Endometrial microvascular endothelial cells (primary cell): Measurements from ENCODE around the gene DDX24. TPM values are rescaled to one million over a fixed set of nuclear protein-coding genes. Genes with fewer than 3 reads are reported as not detected.

Source experiments
- in situ Hi-C: cut with HindIII; loops from 2 replicates; pipeline ENCODE4 v1.10.0; 2017; ENCODE audit warnings: low sequenced_read_pairs, low pct_unique_long_range_greater_than_20kb; ENCODE audit errors: inconsistent ontology term
- total RNA-seq: library from RNA; depleted of rRNA; stranded (reverse); fragments of >200 nt; gene quantifications from one replicate; pipeline ENCODE4 v1.2.3, GENCODE V29; 2015; ENCODE audit errors: inconsistent ontology term

Gene DDX24
- total RNA-seq, 1 donor from 2014 or later = 110 TPM

DNA sequence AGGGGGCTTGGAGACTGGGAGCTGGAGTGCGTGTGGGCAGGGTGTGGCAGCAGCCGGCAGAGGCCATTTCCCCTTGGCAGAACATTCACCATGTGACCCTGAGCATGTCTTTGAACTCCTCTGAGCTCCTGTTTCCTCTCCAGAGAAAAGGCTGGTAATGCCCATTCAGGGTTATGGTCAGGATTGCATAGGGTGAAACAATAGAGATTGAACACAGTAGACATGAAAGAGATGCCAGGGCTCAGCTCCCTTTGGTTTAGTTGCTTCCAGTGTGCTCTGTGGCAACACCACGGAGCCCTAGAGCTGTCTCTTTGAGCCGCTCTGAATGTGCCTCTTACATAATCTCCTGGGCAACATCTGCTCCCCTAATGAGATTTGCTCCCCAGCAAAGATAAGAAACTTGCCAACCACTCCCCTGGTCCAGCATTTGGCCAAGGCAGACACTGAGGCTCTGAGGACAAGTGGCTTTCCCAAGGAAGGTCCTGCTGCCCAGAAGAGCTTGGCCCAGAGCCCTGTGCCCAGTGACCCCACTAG is 34.1 kb upstream of the DDX24 start:
- in situ Hi-C loops = no loop called here

DNA sequence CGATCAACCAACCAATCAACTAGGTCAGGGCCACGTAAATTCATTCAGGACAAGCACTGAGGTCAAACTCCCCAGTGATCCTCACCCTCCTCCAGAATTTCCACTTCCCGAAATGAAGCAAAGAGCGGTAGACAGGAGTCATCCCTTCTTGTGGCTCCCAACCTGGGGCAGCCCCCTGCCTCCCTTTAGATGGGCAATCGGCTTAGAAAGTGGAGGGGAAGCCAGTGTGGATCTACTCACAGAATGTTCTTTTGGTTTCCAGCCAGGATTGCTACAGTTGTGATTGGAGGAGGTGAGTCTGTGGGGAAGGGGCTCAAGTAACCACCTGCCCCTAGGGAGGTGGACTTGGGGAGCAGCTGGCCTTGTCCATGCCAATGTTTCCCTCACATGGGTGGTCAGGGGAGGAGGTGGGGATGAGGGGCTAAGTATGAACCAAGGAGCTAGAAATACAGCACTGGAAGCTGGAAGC is 33.6 kb upstream of the DDX24 start:
- in situ Hi-C loops = no loop called here

DNA sequence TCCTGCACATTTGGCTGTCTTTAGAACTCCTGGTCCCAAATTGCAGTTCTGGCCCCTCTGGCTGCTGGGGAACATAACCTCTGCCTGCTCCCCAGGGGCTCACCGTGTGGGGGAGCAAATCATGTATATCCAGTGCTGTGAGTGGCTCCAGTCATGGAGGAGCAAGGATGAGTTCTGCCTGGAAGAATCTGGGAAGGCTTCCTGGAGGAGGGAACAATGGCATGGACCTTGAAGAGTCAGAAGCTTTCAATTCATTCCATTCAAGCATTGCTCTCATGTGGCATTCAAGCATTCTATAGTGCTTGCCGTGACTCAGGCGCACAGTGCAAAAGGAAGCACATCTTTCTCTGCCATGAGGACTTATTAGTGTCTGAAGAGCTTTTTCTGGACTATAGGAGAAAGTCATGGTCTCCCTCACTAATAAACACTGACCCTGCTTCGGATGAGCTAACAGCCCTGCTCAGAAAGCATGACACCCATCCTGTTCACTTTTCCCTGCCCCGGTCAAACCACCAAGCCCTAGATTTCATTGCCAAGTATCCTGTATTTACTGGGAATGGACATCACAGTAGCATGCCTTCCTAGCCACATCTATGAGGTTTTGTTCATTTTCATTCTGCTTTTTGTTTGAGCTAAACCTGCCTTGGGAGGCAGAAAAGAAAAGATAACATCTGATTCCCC is 33.0 kb upstream of the DDX24 start:
- in situ Hi-C loops = no loop called here

DNA sequence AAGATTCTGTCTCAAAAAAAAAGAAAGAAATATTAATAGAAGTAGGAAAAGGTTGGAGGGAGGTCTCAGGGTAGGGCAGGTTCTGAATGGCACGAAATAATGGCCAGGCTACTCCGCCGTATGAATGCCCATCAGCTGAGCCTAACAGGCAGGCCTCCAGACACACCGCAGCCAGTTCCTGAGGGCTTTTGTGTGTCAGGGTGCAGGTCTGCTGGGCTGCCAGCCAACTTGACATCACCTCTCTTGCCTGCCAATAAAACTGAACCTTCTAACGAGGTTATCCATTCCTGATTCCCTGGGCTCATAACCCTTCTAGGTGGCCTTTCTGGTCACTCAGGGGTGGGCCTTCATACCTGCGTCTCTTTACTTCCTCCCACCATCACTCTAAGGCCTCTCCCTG is 32.5 kb upstream of the DDX24 start:
- in situ Hi-C loops = no loop called here

DNA sequence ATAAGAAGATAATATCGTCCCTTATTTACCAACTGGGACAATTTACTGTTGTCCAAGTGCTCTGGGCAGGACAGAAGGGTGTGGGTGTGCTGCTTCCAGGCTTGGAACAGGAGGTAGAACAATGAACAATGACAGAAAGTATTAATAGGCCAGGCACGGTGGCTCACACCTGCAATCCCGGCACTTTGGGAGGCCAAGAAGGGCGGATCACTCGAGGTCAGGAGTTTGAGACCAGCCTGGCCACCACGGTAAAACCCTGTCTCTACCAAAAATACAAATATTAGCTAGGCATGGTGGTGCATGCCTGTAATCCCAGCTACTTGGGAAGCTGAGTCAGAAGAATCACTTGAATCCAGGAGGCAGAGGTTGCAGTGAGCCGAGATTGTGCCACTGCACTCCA is 32.1 kb upstream of the DDX24 start:
- in situ Hi-C loops = no loop called here

DNA sequence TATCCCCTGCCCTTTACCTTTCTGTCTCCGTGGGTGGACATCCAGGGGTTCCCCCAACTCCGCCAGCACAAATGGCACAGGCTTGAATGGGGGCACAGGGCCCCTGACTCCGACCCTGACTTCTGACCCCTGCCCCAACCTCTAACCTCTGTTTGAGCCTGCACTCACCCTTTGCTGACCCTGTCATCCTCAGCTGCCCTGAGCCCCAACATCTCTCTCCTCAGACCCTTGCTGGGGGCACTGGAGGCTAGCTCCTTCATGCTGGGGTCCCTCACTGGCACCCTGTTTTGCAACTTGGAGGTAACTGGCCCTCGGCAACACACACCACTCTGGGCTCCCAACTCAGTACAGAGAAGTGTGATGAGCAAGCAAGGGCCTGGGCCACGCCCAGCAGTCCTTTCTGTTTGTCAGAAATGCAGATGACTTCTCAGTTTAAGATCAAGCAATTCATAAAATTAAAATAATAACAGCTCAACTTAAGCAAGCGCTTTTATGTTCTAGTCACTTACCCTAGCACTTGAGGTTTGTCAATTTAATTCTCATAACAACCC is 31.6 kb upstream of the DDX24 start:
- in situ Hi-C loops = no loop called here

DNA sequence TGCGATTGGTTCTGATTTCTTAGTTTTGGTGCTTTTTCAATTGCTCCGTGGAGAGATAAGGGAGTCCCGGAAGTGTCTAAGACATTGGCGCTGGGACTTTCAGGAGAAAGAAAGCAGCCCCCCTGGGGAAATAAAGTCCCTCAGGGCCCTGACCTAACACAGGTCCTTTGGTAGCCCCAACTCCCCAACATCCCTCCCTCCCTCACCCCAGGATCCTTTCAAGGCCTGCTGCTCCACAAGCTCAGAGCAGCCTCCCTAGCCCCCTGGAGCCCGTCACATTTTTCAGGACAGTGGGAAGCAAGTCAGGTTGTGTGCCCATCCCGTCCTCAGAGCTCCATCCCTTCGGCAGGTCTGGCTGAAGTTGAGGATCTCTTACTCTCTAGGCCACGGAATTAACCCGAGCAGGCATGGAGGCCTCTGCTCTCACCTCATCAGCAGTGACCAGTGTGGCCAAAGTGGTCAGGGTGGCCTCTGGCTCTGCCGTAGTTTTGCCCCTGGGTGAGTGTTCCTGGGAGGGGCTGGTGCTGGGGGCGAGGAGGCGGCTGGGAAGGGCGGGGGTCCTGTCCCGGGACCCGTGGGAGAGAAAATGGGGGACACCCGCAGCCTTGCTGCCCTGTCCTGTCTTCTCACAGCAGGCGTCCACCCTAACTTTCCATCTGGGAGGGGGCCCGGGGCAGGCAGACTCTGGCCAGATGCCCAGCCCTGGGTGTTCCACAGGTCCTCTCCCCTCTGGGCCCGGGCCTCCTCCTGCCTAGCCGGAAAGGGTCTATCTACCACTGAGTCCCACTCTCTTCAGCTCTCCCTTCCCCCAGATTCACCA is 30.5 kb upstream of the DDX24 start:
- in situ Hi-C loops = no loop called here

DNA sequence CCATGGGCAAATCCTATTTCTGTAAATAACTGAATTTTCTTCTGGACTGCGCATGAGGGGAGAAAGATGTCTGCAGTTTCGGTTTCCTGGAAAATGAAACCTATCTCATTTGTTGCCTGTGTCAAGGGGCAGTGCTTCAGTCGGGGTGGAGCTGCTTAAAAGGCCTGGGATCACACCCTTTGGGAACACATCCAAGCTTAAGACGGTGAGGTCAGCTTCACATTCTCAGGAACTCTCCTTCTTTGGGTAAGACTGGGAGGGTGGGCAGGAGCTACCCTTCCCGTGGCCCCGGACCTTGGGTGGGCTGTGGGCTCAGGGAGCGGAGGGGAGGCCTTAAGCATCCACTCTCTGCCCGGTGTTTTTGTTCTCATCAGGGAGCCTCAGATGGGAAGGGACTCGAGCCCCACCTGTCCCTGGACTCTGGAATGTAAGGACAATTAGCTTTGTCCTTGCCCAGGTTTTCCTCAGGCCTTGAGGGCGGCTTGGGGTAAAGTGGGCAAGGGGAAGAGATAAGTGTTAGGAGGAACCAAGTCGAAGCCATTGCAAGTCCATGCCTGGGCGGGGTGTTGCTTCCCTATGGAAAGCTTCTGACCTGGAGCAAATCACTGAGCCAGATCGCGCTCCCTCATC is 29.7 kb upstream of the DDX24 start, which contains the start of gene IFI27:
IFI27 (plus strand) TSS at position 185 of the 630 bp plus-strand sequence.
- in situ Hi-C loops = no loop called here

DNA sequence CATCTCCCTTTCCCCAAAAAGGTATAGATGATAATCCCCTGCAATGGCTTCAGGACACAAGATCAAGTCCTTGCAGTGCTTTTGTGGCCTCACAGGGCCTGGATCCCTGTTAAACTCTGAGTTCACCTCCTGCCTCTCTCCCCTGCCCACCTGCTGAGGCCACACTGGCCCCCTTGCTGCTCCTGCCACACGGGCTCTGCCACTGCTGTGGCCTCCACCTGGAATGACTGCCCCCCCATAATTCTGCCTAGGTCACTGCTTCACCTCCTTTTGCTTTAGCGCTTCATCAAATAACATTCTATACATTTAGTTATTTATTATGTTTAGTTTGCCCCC is 28.9 kb upstream of the DDX24 start:
- in situ Hi-C loops = no loop called here

DNA sequence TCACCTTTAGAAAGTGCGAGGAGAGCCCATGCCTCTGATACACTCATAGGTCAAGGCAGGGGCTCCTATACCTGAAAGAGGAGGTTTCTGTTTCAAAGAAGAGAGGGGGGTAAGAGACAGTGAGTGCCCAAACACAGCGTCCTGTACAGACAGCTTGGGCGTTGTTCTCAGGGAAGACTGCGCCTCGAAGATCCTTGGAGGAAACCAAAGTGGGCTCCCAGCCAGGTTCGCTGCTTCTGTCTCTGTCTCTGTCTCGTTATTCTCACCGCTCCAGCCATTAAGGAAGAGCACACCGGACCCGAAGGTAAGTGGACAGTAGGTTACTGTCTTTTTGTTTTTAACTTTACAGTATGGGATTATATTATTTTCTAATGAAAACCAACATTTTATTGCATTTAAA is 23.7 kb upstream of the DDX24 start:
- in situ Hi-C loops = no loop called here

DNA sequence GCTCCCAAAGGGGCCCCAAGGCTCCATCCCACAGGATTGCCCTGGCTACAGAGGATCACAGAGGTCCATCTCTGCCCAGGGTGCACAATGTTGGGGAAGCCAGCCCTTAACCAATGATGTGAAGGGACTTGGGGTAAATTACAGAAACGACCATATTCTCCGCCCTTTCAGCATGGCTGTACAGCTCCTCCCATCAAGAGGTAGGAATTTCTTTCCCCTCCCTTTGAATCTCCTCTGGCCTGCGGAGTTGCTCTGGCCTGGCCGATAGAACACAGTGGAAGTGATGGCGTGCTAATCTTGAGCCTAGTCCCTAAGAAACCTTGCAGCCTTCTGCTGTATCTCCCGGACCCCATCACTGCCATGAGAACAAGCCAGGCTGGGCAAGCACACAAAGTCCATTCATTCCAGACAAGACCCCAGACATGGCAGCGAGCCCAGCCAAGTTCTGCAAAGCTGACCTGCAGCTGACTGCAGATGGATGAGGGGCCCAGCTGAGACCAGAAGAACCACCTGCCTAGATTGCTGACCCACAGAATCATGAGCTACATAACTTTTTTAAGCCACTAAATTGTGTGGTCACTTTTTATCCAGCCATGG is 22.6 kb upstream of the DDX24 start:
- in situ Hi-C loops = no loop called here

DNA sequence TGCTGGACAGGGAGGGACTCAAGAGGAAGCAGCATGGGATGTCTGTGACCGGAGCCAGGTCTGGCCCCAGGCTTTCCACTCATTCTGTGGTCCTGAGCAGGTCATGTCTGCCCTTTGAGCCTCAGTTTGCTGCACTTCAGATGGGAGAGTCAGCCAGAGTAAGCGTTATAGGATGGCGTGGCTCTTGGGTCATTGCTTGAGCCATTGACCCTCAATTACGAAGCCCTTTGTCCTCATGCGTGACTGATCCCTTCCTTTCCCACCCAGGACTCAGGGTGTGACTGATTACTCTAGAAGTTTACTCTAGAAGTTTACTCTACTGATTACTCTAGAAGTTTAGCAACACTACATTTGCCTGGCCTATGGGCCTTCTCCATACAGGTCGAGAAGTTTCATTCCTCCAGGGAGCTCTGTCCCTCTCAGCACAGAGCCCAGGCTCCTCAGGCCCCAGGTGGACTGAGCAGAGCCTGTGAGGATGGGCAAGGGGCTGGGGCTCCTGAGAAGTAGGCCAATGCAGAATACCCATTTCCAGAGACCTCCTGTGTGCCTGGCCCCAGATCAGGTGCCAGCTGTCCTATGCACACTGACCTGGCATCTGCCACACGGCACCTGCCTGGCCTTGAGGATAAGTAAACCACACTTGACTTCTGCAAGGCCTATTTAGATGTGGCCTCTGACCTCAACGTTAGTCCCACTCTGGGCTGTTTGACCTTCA is 21.9 kb upstream of the DDX24 start:
- in situ Hi-C loops = no loop called here

DNA sequence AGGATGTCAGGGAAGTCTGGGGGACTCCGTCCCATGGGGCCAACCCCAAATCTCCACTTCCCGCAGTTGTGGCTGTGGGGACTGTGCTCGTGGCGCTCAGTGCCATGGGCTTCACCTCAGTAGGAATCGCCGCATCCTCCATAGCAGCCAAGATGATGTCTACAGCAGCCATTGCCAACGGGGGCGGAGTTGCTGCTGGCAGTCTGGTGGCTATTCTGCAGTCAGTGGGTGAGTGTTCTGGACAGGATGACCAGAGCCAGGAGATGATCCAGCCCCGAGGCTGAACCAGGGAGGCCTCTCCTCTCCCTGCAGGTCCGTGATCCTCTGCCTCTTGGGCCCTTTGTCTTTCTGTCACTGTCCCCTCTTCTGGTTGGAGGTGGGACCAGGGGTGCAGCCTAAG is 20.7 kb upstream of the DDX24 start:
- in situ Hi-C loops = no loop called here

DNA sequence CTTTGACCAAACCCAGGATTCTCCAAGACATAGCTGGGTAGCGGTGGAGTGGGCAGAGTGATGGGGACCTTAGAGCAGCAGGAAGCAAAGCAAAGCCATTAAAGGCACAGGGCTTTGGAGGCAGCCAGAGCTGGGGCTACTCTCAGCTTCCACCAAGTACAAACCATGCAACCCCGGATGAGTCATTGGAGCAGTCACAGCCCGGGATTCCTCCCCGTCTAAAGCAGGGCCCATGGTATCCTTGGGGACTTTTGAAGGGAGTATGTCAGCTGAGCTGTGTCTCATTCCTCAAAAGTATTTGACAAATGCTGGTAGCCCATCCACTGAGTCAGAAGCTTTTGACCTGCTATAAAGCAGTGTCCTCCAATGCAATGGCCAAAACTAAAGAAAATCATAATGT is 19.8 kb upstream of the DDX24 start:
- in situ Hi-C loops = no loop called here

DNA sequence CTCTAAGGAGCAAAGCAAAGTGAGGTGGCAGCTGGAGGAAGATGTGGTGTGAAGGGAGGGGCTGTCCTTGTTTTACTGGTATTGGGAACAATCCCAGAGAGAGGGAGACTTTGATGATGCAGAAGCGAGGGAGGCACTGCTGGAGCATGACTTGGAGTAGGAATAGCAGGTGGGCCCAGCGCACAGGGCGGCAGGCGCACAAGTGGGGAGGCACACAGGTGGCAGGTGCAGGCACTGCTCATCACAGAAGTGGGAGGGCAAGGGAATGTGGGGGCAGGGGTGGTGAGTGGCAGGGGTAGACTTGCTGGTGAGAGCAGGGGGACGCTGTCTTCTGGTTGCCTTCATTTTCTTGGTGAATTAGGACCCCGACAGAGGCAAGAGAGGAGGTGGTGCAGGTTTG is 18.0 kb upstream of the DDX24 start:
- in situ Hi-C loops = no loop called here

DNA sequence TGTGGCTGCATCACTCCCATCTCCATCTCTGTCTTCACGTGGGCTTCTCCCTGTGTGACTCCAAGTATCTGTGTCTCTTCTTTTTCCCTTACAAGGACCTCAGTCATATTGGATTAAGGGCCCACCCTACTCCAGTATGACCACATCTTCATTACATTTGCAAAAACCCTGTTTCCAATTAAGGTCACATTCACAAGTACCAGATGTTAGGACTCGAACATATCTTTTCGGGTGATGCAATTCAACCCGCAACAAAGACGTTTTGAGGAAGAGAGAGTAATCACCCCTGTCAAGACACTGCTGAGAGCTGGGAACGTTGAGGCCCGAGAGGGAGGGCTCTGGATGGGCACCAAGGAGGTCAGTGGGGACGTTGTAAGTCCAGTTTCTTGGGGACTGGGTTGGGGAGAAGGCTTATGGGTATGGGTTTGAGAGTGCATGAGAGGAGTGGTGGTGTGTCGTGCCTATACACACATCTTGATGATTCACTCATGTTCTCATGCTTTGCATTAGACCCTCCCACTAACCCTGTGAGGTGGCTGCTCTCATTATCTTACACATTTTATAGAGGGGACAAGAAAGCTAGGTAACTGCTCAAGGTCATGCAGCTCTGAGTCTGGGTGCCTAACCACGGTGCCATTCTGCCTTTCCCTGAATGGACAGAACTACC is 17.5 kb upstream of the DDX24 start:
- in situ Hi-C loops = no loop called here

DNA sequence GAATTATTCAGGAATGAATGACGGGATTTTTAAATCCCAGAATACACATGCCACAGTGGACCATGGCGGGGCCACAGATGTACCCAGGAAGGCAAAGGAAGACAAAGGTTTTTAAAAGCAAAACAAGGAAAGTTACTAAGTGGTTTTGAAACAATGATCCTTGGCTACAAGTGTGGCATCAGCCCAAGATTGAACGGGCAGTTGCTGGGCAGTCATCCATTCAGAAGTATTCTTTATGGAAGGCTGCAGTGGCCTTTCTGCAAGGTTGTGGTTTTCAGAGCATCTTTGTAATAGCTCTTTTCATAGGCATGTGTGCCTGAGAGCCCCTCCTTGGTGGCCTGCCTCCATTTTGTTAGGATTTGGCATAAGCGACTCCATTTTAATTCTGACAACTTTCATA is 16.1 kb upstream of the DDX24 start:
- in situ Hi-C loops = no loop called here

DNA sequence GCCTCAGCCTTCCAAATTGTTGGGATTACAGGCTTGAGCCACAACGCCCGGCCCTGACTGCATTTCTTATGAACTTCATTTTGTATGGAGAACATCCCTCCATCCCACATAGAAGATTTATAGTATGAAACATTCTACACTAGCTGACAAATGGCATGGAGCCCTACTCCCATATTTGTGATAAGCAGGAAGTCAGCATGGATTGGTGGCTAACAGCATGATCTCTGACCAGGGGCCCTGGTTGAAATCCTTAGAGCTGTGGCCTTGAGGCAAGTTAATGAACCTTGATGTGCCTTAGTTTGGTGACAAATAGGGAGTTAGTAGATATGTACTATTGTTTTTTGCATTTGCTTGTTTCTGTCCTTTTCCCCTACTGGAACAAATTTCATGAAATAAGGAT is 12.4 kb upstream of the DDX24 start:
- in situ Hi-C loops = no loop called here
